ENCODE results near the gene LGALSL. TPM values are rescaled to one million over a fixed set of nuclear protein-coding genes. Genes with fewer than 3 reads are reported as not detected.

Gene LGALSL
- total and polyA plus RNA-seq, 9 of the 15 experiments (the other 6 are each of a cell fraction or from before 2014, with no cell fraction given) = 0.04 to 0.29 (median 0.14) TPM; not detected in 3

GRCh38 chr2:64460330-64460729, 6.4 kb downstream of the LGALSL start:
- no peak overlapping the region for H3K4me2 ChIP-seq (ENCODE audit: insufficient read depth, low read length)
- H3K9me1 ChIP-seq (ENCODE audit: control insufficient read depth, insufficient read depth, low read length) = no peaks in the 10 kb centered on the region
- no peak for TF ChIP-seq ZNF780A (CRISPR knock-in tag; IDR thresholded peaks at IDR 0.05)
- TF ChIP-seq ETS2 (tag; IDR thresholded peaks at IDR 0.05; ENCODE audit: borderline replicate concordance, poor library complexity, severe bottlenecking) = no peak
- no peak for TF ChIP-seq JUN (IDR thresholded peaks at IDR 0.05; ENCODE audit: borderline replicate concordance, low read depth, low read length)
- TF ChIP-seq JUN (CRISPR knock-in tag; IDR thresholded peaks at IDR 0.05; ENCODE audit: borderline replicate concordance) = no peak
- TF ChIP-seq NRF1 (conservative IDR thresholded peaks at IDR 0.05 in 1 of 2, IDR thresholded peaks at IDR 0.05 in 1 of 2) = no peak
- H2AFZ ChIP-seq (ENCODE audit: low read depth, low read length) = no peak overlapping the region
- ChIA-PET POLR2A (no interaction called here), CTCF (ENCODE audit: low intra/inter-chr PET ratio) (no interaction called here)
- BruUV-seq (replicated peaks) = no TSS peak
- no peak overlapping the region for H3K9ac ChIP-seq (ENCODE audit: insufficient read depth in 1 of 2, low read depth in 2 of 2, low read length in 2 of 2)
- H3K4me3 ChIP-seq = no peak overlapping the region
- H3K27ac ChIP-seq (ENCODE audit: extremely low read depth, low read depth, low read length) = no peak overlapping the region
- H3K4me1 ChIP-seq (replicated peaks in 1 of 2; ENCODE audit: control insufficient read depth in 2 of 2, insufficient read depth in 2 of 2, low read length in 2 of 2) = no peaks in the 10 kb centered on the region
- no peaks in the 10 kb centered on the region for H3K79me2 ChIP-seq (ENCODE audit: control insufficient read depth, insufficient read depth, low read length)
- H3K36me3 ChIP-seq (ENCODE audit: control insufficient read depth, insufficient read depth, low read length) = no peaks in the 10 kb centered on the region
- WGBS (ENCODE audit: insufficient coverage, low coverage, missing lambda C conversion rate) = 0% methylated on average over 3 of the region's 3 CpGs
- H4K20me1 ChIP-seq (replicated peaks; ENCODE audit: control insufficient read depth, insufficient read depth, low read length) = no peaks in the 10 kb centered on the region
- in situ Hi-C loops (cut with MboI) = no loop called here
- intact Hi-C loops (cut with micrococcal nuclease) = no loop called here
- no peak for ATAC-seq
- DNase-seq (ENCODE audit: extremely low read depth in 1 of 4, low spot score in 3 of 4) = no peak
- no peak for FAIRE-seq
- no peaks in the 10 kb centered on the region for H3K9me3 ChIP-seq (replicated peaks; ENCODE audit: control insufficient read depth, insufficient read depth, low read depth, low read length)
- H3K27me3 ChIP-seq (ENCODE audit: control insufficient read depth in 2 of 2, insufficient read depth in 2 of 2, low read length in 2 of 2) = peaks cover 10 to 12% of the 10 kb centered on the region in 2 experiments; a peak in 4 of 5 replicates

Measured in K562 (cell line).